Endothelial cell of hepatic sinusoid (primary cell): ENCODE data around the gene AUTS2.

Source experiments
- in situ Hi-C: cut with HindIII; loops from 2 replicates; pipeline ENCODE4 v1.10.0; 2017; ENCODE audit warnings: low sequenced_read_pairs

Gene AUTS2

DNA sequence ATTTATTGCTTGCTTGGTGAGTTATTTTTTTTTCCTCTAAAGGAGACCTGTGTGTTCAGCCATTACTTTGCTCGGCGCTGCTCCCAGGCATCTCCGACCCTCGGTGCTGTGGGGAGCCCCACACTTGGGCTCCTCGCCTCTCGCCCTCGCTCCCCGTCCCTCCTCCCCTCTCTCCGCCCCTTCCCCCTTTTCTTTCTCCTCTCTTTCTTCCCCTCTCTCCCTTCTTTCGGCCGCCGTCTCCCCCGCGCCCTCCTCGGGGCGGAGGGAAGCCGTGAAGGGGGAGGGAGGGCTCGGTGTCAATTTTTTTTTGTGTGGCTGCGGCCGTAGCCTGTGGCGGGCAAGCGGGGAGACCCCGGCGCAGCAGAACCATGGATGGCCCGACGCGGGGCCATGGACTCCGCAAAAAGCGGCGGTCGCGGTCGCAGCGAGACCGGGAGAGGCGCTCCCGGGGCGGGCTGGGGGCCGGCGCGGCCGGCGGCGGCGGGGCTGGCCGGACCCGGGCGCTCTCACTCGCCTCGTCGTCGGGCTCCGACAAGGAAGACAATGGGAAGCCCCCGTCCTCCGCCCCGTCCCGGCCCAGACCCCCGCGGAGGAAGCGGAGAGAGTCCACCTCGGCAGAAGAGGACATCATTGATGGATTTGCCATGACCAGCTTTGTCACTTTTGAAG, 1.1 kb downstream of the AUTS2 start:
- in situ Hi-C loops, result no loop called here

DNA sequence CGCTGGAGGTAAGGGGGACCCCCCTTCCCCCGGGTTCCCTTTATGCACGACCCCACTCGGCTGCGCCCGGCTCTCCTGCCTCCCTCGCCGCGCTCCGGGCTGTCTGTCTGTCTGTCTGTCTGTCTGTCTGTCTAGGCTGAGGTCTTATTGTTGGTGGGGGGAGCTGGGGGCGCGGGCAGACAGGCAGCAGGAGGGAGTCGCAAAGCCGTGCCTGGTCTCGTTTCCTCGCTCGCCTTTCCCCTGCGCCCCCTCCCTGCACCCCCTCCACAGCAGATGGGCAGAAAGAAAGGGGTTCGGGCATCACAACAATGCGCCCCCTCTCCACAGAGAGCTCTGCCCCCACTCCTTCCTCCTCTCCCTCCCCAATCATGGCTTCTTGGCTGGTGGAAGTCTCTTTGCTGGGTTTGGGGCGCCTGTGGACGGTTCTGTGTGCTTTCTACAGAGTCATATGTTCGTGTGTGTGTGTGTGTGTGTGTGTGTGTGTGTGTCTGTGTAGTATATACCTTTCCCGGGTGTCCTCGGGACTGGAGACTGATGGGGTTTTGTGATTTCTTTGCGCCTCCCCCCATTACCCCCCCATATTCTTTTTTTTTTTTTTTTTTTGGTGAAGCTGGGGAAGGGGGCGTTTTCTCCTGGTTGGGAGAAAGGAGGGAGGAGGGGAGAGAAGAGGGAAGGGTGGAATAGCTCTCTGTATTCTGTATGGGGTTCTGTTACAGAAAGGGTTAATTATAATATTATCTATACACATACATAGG, 1.9 kb downstream of the AUTS2 start:
- in situ Hi-C loops, result no loop called here

DNA sequence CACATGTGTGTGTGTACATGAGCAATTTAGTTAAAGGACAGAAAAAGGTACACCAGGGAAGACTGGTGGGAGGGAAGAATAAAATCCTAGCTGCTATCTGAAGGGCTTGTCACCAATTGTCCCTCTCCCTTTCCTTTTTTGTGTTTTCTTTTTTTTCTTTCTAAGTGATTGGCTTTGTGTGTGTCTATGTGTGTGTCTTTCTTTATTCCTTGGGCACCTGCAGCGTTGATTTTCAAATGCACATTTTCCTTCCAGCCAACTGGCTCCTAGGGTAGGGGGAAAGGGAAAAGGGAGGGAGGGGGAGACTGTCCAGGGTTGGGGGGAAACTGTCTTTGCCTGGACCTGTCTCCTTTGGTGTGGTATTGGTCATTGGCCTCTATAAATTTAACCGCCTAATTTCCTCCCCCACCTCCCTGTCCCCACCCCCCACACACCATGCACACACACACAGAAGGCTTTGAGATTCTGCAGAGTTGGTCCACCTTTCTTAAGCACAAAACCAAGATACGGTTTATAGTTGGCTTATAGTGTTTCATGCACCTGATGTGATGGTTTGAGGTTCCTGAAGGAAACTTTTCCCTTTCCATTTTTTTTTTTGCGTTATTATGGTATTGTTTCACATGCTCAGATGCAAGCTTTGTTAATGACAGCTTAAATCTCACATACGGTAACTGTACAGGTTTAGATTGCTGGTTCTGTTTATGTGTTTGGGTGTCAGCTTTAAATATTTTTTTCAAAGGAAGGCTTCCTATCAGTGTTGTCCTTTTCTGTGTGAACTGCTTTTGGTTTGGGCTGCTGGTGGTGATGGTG, 2.6 kb downstream of the AUTS2 start:
- in situ Hi-C loops, result no loop called here

DNA sequence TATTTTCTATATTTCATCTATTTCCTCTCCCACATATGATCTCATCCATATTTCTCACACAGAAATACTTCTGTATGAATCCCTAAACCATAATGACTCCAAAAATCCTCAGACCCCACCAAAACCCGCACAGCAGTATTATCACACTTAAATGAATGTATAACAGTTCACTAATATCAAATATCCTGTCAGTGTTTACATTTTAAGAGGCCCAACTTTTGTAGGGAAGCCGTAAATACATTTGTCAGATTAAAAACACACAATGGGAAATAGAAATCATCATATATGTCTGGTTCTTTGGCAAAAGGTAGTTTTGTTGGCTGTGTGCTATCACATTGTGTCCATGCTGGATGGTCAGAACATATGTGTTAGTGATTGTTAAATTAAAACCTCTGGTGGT, 4.2 kb downstream of the AUTS2 start:
- in situ Hi-C loops, result no loop called here

DNA sequence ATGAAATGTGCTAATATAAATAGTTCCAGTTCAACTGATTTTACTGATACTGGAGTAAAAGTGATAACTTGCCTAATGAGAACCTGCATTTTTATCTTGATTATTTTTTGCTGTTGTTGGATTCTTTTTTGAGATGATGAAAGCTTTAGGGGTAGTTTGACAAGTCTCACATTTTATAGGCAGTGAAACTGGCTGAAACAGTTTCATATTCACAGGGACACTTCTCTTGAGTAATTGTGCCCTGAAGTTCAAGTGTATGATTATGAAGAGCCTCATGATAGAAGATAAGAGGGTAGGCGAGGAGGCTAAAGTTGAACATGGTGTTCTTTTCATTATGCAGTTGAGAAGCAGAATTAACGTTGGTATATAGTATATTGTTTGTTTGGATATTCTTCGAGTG, 5.1 kb downstream of the AUTS2 start:
- in situ Hi-C loops, result no loop called here

DNA sequence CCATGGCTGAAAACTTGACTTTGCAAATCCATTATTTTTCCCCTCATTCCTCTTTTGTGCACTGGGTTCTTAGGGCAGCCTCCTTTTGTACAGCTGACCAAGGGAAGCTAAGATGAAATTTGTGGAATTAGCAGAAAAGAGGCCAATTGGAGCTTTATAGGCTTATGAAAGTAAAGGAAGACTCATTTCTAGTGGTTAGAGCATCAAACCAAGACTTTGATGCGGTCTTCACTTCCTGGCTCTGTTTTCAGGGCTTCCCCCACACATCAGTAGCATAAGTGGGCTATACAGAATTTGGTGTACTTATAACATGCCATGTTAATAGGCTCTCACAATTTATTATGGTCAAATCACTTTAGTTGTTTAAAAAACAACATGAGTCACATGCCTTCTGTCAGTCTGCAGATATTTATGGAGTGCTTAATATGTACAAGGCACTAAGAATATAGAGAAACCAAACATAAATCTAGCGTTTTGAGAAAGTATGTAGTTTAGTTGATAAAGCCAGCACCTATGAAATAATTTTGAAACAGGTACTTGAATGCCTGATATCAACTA, 5.7 kb downstream of the AUTS2 start:
- in situ Hi-C loops, result no loop called here

DNA sequence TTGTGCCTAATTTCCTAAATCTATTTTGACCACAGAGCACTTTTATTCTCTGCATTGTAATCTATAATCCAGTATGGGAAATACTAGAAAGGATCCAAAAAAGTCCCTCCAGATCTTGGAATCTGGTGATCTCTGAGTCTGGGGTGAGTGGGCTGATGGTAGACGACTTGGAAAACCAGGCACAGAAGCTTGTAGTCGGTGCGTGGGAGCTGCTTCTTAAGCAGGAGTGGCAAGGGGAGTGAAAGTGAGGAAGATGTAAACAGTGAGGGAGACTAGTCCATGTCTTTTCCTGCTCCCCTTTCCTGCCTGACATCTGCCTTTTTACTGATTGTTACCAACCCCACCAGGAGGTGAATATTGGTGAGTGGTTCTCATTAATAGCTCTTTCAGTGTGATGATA, 6.8 kb downstream of the AUTS2 start:
- in situ Hi-C loops, result no loop called here

DNA sequence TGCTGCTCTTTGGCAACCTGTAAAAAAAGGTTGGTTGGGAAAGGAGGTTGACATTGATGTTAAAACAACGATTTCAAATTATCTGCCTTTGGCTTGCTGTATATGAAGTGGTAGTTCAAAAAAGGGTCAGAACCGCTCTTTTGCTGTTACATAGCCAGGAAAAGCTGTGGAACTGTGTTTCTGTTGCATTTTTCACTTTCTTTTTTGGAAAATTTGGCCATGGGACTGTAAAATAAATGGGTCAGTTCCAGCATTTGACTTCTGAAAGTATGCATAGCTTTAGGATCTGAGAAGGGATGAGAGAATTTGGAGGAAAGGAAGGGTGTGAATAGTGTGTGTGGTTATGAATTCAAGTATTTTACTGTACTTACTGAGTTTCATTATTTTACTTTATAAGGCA, 7.3 kb downstream of the AUTS2 start:
- in situ Hi-C loops, result no loop called here

DNA sequence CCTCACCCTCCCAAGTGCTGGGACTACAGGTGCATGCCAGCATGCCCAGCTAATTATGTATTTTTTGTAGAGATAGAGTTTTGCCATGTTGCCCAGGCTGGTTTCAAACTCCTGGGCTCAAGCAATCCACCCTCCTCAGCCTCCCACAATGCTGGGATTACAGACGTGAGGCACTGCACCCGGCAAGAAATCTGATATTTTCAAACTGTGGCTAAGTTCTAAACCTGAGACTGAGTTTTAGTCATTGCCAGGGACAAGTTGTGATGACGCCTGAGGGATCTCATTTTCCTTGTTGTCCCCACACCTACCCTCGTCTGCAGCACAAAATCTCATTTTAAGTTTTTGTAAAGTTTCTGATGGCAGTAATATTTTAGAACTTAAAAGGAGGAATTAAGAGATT, 9.8 kb downstream of the AUTS2 start:
- in situ Hi-C loops, result no loop called here

DNA sequence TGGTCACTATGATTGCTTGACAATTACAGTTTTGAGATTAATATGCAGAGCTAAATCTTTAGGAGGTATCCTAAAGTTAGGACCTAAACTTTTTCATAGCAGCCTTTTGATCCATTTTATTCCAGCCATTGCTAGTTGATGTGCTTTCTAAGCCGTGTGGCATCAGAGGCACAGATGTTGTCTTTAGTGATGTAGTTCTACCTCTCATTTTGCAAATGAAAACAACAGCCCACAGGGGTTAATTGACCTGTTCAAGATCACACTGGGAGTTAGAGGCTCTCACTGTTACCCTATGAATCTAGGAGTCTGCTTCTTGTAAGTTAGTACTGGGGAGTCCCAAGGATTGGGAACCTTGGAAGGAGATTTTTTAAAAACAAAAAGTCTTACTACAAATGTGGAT, 10.6 kb downstream of the AUTS2 start:
- in situ Hi-C loops, result no loop called here

DNA sequence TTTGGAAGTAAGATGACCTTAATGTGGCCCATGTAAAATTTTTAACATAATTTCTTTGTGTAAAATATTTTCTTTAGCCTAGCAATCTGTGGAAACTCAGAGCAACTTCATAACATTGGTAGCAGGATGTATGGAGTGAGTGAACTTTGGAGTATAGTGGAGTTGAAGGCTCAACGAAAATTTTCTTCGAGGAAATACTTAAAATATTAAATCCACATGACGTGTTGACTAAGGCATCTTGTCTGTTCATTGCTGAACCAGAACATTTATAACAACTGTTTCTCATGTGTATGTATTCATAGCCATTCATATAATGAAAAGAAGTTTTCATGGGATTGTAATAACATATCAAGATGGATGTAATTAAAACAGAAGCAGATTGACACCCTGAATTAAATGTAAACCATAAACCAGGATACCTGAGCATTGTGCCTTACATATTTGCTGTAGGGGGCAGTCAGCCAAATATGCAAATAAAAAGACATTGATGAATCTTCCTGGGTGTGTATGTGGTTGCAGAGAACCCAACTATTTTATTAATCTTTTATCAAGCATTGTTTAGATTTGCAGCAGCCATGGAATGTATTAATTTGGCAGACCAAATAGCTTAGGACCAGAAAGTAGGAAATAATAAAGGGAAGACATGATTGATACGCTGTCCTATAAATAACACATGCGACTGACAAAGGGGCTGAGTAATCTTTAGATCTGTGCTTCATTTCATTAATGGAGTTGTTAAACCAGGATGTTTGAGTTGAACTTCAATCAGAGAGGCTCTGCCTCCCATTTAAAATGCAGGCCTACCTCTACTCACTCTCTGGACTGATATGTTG, 11.5 kb downstream of the AUTS2 start:
- in situ Hi-C loops, result no loop called here

DNA sequence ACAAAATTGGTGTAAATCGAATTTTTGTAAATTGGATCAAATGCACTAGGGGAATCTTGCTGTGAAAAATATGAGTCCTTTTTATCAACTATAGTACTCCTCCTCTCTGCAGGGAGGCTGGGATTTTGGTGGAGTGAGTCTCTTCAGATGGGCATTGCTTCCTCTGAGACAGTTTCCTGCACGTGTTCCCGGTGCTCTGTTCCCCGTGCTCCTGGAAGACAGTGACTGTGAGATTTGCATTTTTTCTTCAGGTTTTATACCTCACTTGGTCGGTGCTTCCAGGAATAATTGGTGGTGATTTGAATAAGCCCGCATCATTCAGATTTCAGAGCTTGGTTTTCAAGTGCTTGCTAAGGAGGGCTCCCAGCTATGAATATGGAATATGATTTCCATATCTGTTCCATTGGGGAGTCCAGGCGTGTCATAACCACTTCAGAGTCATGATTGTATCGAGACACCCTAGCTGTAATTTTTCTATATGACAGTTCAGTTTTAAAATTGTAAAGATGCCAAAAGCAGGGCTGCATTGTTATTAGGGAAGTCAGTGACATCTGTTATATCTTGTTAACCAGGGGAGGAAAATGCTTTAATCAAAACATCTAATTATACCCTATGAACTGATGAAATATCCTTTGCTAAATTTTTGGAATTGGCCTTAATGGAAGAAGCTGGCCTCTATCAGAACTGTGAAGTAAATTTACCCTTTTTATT, 12.3 kb downstream of the AUTS2 start:
- in situ Hi-C loops, result no loop called here

DNA sequence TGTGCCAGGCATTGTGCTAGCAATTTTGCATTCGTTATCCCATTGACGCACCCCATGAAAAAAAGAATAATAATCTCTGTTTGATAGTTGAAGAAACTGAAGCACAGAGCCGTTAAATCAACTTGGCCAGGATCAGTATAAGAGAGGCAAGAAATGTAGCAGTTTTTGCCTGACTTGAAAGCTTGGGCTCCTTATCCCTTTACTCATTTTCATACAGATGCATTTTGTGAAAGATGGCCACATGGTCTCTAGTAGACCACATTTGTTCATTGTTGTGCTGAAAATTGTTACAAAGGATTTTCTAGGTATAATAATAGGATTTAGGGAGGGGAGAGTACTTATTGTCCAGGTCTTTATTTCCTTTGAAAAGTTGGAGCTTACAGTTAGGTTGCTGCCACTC, 14.7 kb downstream of the AUTS2 start:
- in situ Hi-C loops, result no loop called here

DNA sequence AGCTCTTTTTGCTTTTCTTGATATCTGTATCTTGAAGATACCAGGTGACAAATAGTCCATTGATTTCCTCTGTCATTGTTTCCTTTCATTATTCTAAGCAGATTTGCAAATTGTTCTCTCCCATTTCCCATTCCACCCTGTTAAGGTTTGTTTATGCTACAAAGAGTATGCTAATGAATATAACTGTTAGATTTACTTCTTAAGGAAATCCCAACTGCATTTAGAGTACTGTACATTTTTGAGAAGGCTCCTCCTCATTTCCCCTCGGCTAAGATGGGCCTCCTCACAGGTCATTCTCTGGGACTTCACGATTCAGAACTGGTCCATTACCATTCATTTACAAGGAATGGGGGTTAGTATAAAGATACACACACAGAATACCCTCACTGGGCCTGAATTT, 15.6 kb downstream of the AUTS2 start:
- in situ Hi-C loops, result no loop called here

DNA sequence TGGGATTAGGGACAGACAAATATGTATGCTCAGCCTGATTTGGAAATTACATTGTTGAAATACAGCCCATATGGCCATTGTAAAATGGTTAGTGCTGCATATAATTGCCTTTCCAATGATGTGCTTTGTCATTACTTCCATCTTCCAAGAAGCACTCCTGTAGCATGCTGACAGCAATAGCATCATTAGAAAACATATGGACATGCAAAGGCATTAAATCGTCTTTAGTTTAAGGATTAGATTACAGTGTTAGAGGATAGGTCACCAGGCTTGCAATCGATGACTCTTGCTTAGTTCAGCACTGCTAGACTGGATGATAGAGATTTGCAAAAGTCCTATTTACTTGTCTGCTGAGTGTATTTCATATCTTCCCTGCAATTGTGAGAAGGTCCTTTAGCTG, 17.4 kb downstream of the AUTS2 start:
- in situ Hi-C loops, result no loop called here

DNA sequence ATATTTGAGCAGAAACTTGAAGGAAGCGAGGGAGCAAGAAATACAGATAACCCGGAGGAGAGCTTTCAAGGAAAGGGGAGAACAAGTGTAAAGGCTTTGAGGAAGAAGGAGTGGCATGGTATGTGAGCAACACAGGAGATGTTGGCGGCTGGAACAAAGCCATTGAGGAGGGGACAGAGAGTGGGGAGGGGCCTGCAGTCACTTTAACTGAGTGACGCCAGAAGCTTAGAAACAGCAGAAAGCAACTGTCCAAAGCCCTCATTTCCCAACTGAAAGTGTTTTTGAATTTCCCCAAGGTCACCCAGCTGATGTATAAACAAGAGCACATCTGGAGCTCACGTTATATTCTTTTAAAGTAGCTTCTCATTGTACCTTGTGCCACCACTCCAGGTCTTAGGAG, 19.1 kb downstream of the AUTS2 start:
- in situ Hi-C loops, result no loop called here

DNA sequence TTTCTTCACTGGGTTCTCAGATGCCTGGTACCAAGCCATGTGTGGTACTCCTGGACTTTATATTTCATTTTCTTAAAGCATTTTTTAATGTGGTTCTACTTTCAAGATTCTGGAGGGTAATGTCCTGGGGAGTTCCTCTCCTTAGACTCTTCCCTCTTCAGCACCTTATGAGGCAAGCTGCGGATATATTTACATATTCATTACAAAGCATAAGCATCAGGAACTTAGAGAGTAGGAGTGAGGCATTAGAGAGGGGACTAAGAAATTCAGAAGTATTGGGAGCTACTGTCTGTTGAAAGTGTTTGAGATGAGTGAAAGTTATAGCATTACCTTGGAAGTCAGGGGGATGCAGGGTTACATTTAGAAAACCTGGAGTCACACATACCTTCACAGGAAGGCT, 20.8 kb downstream of the AUTS2 start:
- in situ Hi-C loops, result no loop called here

DNA sequence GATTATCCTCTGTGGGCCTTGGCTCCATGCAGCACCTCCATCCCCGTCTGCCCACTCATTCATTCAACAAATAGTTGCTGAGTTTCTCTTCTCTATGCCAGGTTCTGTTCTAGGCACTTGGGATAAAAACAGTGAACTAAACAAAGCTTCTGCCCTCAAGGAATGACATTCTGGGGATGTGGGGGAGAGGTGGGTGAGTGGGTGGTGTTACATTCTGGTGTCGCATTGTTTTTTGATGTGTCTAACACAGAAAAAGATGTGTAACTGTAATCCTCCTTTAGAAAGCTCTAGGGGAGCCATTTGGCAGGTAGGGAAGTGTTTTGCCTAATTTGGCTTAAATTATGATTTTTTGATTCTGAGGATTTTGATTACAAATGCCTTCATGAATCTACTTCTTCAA, 21.4 kb downstream of the AUTS2 start:
- in situ Hi-C loops, result no loop called here

DNA sequence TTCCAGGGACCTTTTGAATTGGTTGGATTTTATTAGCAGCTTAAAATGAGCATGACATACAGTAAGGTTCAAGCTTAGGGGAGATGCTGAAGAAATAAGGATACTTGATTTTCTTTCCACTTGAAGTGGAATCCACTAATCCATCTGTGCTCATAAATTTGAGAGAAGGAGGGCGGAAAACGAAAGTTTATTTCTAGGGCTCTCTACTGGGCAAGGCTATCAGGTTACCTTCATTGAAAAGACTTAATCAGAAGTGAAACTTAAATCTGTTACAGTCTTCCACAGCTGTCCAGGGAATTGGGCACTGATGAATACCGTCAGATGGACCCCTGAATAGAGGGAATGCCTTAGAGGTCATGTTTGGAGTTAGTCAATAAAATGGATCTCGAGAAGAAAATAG, 21.8 kb downstream of the AUTS2 start:
- in situ Hi-C loops, result no loop called here

DNA sequence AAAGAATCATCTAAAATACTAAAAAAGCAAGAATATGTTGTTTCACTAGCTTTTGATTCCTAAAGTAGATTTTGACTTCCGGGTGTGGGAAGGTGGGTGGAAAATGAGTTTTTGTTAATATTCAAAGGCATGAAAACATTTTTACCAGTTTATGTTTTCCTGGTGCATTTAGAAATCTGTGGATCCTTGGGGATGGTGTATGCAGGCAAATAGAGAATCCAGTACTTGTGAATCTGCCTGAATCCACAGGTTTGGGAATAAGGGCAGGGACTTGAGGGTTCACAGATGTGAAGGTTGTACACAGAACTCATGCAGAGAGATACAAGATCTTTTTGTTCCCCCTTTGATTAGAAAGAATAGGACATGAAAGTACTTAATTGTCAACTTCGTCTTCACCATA, 22.4 kb downstream of the AUTS2 start:
- in situ Hi-C loops, result no loop called here
